ENCODE results near the gene CYP24A1. TPM values are rescaled to one million over a fixed set of nuclear protein-coding genes. Genes with fewer than 3 reads are reported as not detected.

Gene CYP24A1
- total and polyA plus RNA-seq, 2 donors (not counting 3 experiments of a cell fraction or from before 2014, with no cell fraction given) = not detected

DNA sequence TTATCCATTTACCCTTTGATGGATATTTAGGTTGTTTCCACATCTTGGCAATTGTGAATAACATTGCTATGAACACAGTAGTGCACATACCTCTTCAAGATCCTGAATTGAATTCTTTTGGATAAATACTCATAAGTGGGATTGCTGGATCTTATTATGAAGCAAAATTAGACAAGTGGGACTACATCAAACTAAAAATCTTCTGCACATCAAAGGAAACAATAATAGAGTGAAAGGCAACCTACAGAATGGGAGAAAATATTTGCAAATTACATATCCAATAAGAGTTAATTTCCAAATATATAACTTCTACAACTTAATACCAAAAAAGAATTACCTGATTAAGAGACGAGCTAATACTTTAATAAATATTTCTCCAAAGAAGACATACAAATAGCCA lies 65.0 kb downstream of the CYP24A1 start:
- dilution Hi-C loops (cut with MboI; ENCODE audit: extremely low pct_ligation_motif_present, low sequenced_read_pairs) = no loop called here
- H3K27me3 ChIP-seq (ENCODE audit: control insufficient read depth in 2 of 2, insufficient read depth in 2 of 2, low read length in 2 of 2) = peaks cover 0 to 3% of the 10 kb centered on the region in 2 experiments
- no peaks in the 10 kb centered on the region for H3K9me1 ChIP-seq (replicated peaks; ENCODE audit: control insufficient read depth, extremely low read depth, insufficient read depth, low read length)
- H3K79me2 ChIP-seq (ENCODE audit: control insufficient read depth, insufficient read depth, low read length) = no peaks in the 10 kb centered on the region
- ChIA-PET CTCF (interaction anchor here (0.6 to 1.5 kb wide), 3 partner anchors 10 to 79 kb away, joined by 3 read pairs; no protein-coding TSS in a partner anchor), POLR2A (no interaction called here)
- H2AFZ ChIP-seq (ENCODE audit: low read depth, low read length) = no peak overlapping the region
- no peaks in the 10 kb centered on the region for H4K20me1 ChIP-seq (replicated peaks; ENCODE audit: control insufficient read depth, extremely low read depth, insufficient read depth, low read length)
- FAIRE-seq (no peak), DNase-seq (ENCODE audit: low read depth, low spot score) (no peak)
- intact Hi-C loops (cut with micrococcal nuclease) = no loop called here
- BruUV-seq (replicated peaks) = no TSS peak
- TF ChIP-seq POLR2A (IDR thresholded peaks at IDR 0.05; ENCODE audit: low read depth, low read length) = no peak
- TF ChIP-seq MYC (IDR thresholded peaks at IDR 0.05; ENCODE audit: low read depth, low read length) = no peak
- TF ChIP-seq JUN (IDR thresholded peaks at IDR 0.05; ENCODE audit: borderline replicate concordance, insufficient read depth, insufficient read length, low read depth) = no peak
- no peak for TF ChIP-seq FOS (IDR thresholded peaks at IDR 0.05; ENCODE audit: borderline replicate concordance, insufficient read depth, low read length)
- no peak for TF ChIP-seq GATA2 (IDR thresholded peaks at IDR 0.05; ENCODE audit: insufficient read depth, insufficient read length, low read depth, low read length)
- TF ChIP-seq EZH2 (IDR thresholded peaks at IDR 0.05; ENCODE audit: borderline replicate concordance, low read depth, low read length, severe bottlenecking) = no peak
- no peak for TF ChIP-seq POLR2AphosphoS5 (IDR thresholded peaks at IDR 0.05; ENCODE audit: insufficient read depth, low read depth, low read length)
- TF ChIP-seq, protein P1, sequence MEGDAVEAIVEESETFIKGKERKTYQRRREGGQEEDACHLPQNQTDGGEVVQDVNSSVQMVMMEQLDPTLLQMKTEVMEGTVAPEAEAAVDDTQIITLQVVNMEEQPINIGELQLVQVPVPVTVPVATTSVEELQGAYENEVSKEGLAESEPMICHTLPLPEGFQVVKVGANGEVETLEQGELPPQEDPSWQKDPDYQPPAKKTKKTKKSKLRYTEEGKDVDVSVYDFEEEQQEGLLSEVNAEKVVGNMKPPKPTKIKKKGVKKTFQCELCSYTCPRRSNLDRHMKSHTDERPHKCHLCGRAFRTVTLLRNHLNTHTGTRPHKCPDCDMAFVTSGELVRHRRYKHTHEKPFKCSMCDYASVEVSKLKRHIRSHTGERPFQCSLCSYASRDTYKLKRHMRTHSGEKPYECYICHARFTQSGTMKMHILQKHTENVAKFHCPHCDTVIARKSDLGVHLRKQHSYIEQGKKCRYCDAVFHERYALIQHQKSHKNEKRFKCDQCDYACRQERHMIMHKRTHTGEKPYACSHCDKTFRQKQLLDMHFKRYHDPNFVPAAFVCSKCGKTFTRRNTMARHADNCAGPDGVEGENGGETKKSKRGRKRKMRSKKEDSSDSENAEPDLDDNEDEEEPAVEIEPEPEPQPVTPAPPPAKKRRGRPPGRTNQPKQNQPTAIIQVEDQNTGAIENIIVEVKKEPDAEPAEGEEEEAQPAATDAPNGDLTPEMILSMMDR (IDR thresholded peaks at IDR 0.05; ENCODE audit: extremely low read depth in 1 of 2, insufficient read depth in 1 of 2, low read depth in 1 of 2, low read length in 2 of 2) = no peak
- TF ChIP-seq, protein P2, sequence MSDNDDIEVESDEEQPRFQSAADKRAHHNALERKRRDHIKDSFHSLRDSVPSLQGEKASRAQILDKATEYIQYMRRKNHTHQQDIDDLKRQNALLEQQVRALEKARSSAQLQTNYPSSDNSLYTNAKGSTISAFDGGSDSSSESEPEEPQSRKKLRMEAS (IDR thresholded peaks at IDR 0.05; ENCODE audit: insufficient read depth, insufficient read length) = no peak
- H3K4me2 ChIP-seq (ENCODE audit: insufficient read depth, low read length) = no peak overlapping the region
- no peaks in the 10 kb centered on the region for H3K4me1 ChIP-seq (ENCODE audit: control insufficient read depth, extremely low read depth, insufficient read depth, low read length)
- no peak overlapping the region for H3K4me3 ChIP-seq (replicated peaks in 1 of 3; ENCODE audit: insufficient read depth in 1 of 3, low read depth in 1 of 3, low read length in 3 of 3)
- H3K9ac ChIP-seq (replicated peaks; ENCODE audit: extremely low read depth, insufficient read depth, low read length) = no peak overlapping the region
- H3K36me3 ChIP-seq (ENCODE audit: control insufficient read depth in 2 of 2, extremely low read depth in 1 of 2, insufficient read depth in 2 of 2, low read length in 2 of 2) = no peaks in the 10 kb centered on the region
- H3K27ac ChIP-seq (ENCODE audit: insufficient read depth, low read depth, low read length) = no peak overlapping the region
- no peaks in the 10 kb centered on the region for H3K9me3 ChIP-seq (replicated peaks; ENCODE audit: control insufficient read depth, insufficient read depth, low read length)
